Fibroblast of skin of left quadriceps (primary cell): ENCODE measurements around the gene MRTFA.
"Not testable (repeated sequence)": the region's sequence is repeated elsewhere in the genome, so short reads cannot be mapped to it uniquely, and the experiment has no call there.

Source experiments
- DNase-seq, 2 experiments: peaks; one replicate each; pipeline ENCODE4 v3.0.0-alpha.2; 2013; ENCODE audit warnings: low read depth in 2 of 2

Gene MRTFA

GRCh38 chr22:40627612-40628011 lies 8.9 kb downstream of the MRTFA start:
- DNase-seq: no peak

GRCh38 chr22:40626851-40627250 lies 9.7 kb downstream of the MRTFA start:
- DNase-seq: peak; percentile 61 to 67

GRCh38 chr22:40625794-40626193 lies 10.7 kb downstream of the MRTFA start:
- not testable (repeated sequence) for DNase-seq

- DNase-seq: not testable (repeated sequence)
Observed at GRCh38 chr22:40625281-40625680, 11.2 kb downstream of the MRTFA start.

- no peak for DNase-seq
Observed at GRCh38 chr22:40624770-40625169, 11.7 kb downstream of the MRTFA start.

- DNase-seq: no peak
Observed at GRCh38 chr22:40621309-40622151, 15.0 kb downstream of the MRTFA start.

GRCh38 chr22:40620464-40621046 lies 16.0 kb downstream of the MRTFA start:
- DNase-seq: no peak

- no peak for DNase-seq
Observed at GRCh38 chr22:40618400-40618799, 18.1 kb downstream of the MRTFA start.

GRCh38 chr22:40616578-40616977 lies 19.9 kb downstream of the MRTFA start:
- DNase-seq: no peak

- DNase-seq: no peak
Observed at GRCh38 chr22:40613067-40613466, 23.5 kb downstream of the MRTFA start.

- DNase-seq: no peak
Observed at GRCh38 chr22:40612291-40612751, 24.2 kb downstream of the MRTFA start.

GRCh38 chr22:40611606-40612005 lies 24.9 kb downstream of the MRTFA start:
- no peak for DNase-seq

GRCh38 chr22:40610329-40610850 lies 26.1 kb downstream of the MRTFA start:
- no peak for DNase-seq

- DNase-seq: no peak
Observed at GRCh38 chr22:40609216-40609615, 27.3 kb downstream of the MRTFA start.

- DNase-seq: no peak
Observed at GRCh38 chr22:40607506-40607905, 29.0 kb downstream of the MRTFA start.

- no peak for DNase-seq
Observed at GRCh38 chr22:40606306-40606705, 30.2 kb downstream of the MRTFA start.

- DNase-seq: no peak
Observed at GRCh38 chr22:40605761-40606160, 30.8 kb downstream of the MRTFA start.

- no peak for DNase-seq
Observed at GRCh38 chr22:40603088-40603605, 33.4 kb downstream of the MRTFA start.

GRCh38 chr22:40602231-40602630 lies 34.3 kb downstream of the MRTFA start:
- no peak for DNase-seq

- DNase-seq: no peak
Observed at GRCh38 chr22:40599731-40600130, 36.8 kb downstream of the MRTFA start.

- DNase-seq: not testable (repeated sequence)
Observed at GRCh38 chr22:40598712-40599111, 37.8 kb downstream of the MRTFA start.

GRCh38 chr22:40597526-40598430 lies 38.7 kb downstream of the MRTFA start:
- no peak for DNase-seq
